HEK293 (cell line): ENCODE measurements around the gene SRBD1.

Experiments used
- CTCF ChIA-PET: fragments of 350-600 bp; formaldehyde crosslinking; extraction: SDS; loops from one replicate; lab custom pipeline; 2021; ENCODE audit warnings: antibody characterized with exemption; lab: Yijun Ruan, JAX
- POLR2A ChIA-PET: fragments of 300-600 bp; formaldehyde crosslinking; extraction: SDS; loops from one replicate; lab custom pipeline; 2020; ENCODE audit warnings: antibody characterized with exemption, inconsistent platforms; lab: Yijun Ruan, JAX
- H3K27ac ChIP-seq: fragments of 200-500 bp; sonication (Bioruptor generic); 2 replicates; pipeline ENCODE4 v1.5.1; 2014; ENCODE audit warnings: low read depth, low read length, control low read depth, inconsistent platforms; ENCODE audit errors: extremely low read depth
- H3K36me3 ChIP-seq, 2 experiments: fragments of 200-500 bp in 1 of 2; sonication (Bioruptor generic) in 1 of 2; 1 replicate in 1 of 2; 2 replicates in 1 of 2; pipeline ENCODE4 v1.5.1; 2014 to 2017; ENCODE audit warnings: inconsistent platforms in 2 of 2, low read length in 2 of 2; ENCODE audit not compliant: control insufficient read depth in 2 of 2, insufficient read depth in 1 of 2
- H3K4me1 ChIP-seq: fragments of 200-500 bp; sonication (Bioruptor generic); 2 replicates; pipeline ENCODE4 v1.5.1; 2014; ENCODE audit warnings: mild to moderate bottlenecking, low read length, inconsistent platforms; ENCODE audit not compliant: control insufficient read depth, insufficient read depth
- H3K4me3 ChIP-seq: 2 replicates; pipeline ENCODE4 v1.5.1; 2011; ENCODE audit warnings: low read depth, mild to moderate bottlenecking, control low read depth, low read length, moderate library complexity
- H3K9me3 ChIP-seq: fragments of 200-500 bp; sonication (Bioruptor generic); 2 replicates; pipeline ENCODE4 v1.5.1; 2014; ENCODE audit warnings: low read depth, low read length, inconsistent platforms; ENCODE audit not compliant: control insufficient read depth, insufficient read depth
- BCL6B ChIP-seq: fragments of 450-650 bp; formaldehyde crosslinking; IDR thresholded peaks from 2 replicates; pipeline ENCODE4 v1.5.1; 2017; ENCODE audit warnings: missing biosample characterization, missing genetic modification characterization
- HOXD13 ChIP-seq: sonication (generic); formaldehyde crosslinking; IDR thresholded peaks from 2 replicates; pipeline ENCODE4 v1.8.0; 2022; ENCODE audit warnings: missing genetic modification reagents, borderline replicate concordance
- OVOL3 ChIP-seq: fragments of 450-650 bp; formaldehyde crosslinking; IDR thresholded peaks from 2 replicates; pipeline ENCODE4 v1.5.1; 2016; ENCODE audit warnings: missing biosample characterization, missing genetic modification characterization
- PRDM1 ChIP-seq: fragments of 450-650 bp; formaldehyde crosslinking; IDR thresholded peaks from 2 replicates; pipeline ENCODE4; 2016; ENCODE audit warnings: missing biosample characterization, missing genetic modification characterization
- ZBTB20 ChIP-seq: fragments of 450-650 bp; formaldehyde crosslinking; IDR thresholded peaks from 2 replicates; pipeline ENCODE4 v1.5.1; 2016; ENCODE audit warnings: missing biosample characterization, missing genetic modification characterization
- ZBTB8A ChIP-seq: fragments of 450-650 bp; formaldehyde crosslinking; IDR thresholded peaks from 2 replicates; pipeline ENCODE4 v1.5.1; 2016; ENCODE audit warnings: missing biosample characterization, missing genetic modification characterization
- ZNF10 ChIP-seq: fragments of 450-650 bp; formaldehyde crosslinking; IDR thresholded peaks from 2 replicates; pipeline ENCODE4 v1.5.1; 2017; ENCODE audit warnings: missing biosample characterization, missing genetic modification characterization
- ZNF335 ChIP-seq: fragments of 450-650 bp; formaldehyde crosslinking; conservative IDR thresholded peaks from 2 replicates; pipeline ENCODE4 v1.5.1; 2016; ENCODE audit warnings: missing biosample characterization, missing genetic modification characterization
- ZNF362 ChIP-seq: fragments of 450-650 bp; formaldehyde crosslinking; IDR thresholded peaks from 2 replicates; pipeline ENCODE4 v1.5.1; 2016; ENCODE audit warnings: missing biosample characterization, missing genetic modification characterization
- ZNF510 ChIP-seq: fragments of 450-650 bp; formaldehyde crosslinking; IDR thresholded peaks from 2 replicates; pipeline ENCODE4 v1.5.1; 2018; ENCODE audit warnings: mild to moderate bottlenecking, missing genetic modification characterization, missing biosample characterization; ENCODE audit not compliant: insufficient replicate concordance
- ZNF561 ChIP-seq: fragments of 450-650 bp; IDR thresholded peaks from 2 replicates; pipeline ENCODE4 v1.5.1; 2018; ENCODE audit warnings: missing biosample characterization, missing genetic modification characterization, borderline replicate concordance
- ZNF580 ChIP-seq: fragments of 450-650 bp; formaldehyde crosslinking; IDR thresholded peaks from 2 replicates; pipeline ENCODE4 v1.5.1; 2016; ENCODE audit warnings: missing biosample characterization, missing genetic modification characterization
- ZNF623 ChIP-seq: fragments of 450-650 bp; formaldehyde crosslinking; IDR thresholded peaks from 2 replicates; pipeline ENCODE4 v1.5.1; 2016; ENCODE audit warnings: missing biosample characterization, missing genetic modification characterization
- ZNF654 ChIP-seq: fragments of 450-650 bp; formaldehyde crosslinking; IDR thresholded peaks from 2 replicates; pipeline ENCODE4 v1.5.1; 2016; ENCODE audit warnings: low read depth, missing biosample characterization, missing genetic modification characterization
- ZNF830 ChIP-seq: fragments of 450-650 bp; IDR thresholded peaks from 2 replicates; pipeline ENCODE4 v1.5.0; 2018; ENCODE audit warnings: missing biosample characterization, missing genetic modification characterization, low read depth, mild to moderate bottlenecking, moderate library complexity
- TF ChIP-seq, protein P1 (sequence below): fragments of 450-650 bp; formaldehyde crosslinking; IDR thresholded peaks from 2 replicates; pipeline ENCODE4 v1.5.1; 2017; ENCODE audit warnings: missing biosample characterization, missing genetic modification characterization

The SRBD1 gene

DNA sequence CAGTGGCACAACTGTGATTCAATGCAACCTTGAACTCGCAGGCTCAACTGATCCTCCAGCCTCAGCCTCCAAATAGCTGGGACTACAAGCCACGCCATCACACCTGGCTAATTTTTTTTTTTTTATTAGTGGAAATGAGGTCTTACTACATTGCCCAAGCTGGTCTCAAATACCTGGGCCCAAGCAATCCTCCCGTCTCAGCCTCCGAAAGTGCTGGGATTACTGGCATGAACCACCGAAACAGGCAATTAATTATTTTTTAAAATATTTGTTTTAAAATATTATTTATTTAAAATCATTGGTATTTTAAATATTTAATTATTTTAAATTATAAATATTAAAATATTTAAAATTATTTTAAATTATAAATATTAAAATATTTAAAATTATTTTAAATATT lies 24.5 kb downstream of the SRBD1 start:
- H3K9me3 ChIP-seq: no peaks in the 10 kb centered on the region
- no peak overlapping the region for H3K27ac ChIP-seq
- ChIA-PET POLR2A (no interaction called here), CTCF (interaction anchor here (0.7 to 4.8 kb wide), 7 partner anchors 9 to 60 kb away, joined by 3 to 27 read pairs (median 4); no protein-coding TSS in a partner anchor)
- H3K4me1 ChIP-seq: no peaks in the 10 kb centered on the region
- TF ChIP-seq BCL6B: no peak
- no peak overlapping the region for H3K4me3 ChIP-seq
- H3K36me3 ChIP-seq: peaks cover 0 to 4% of the 10 kb centered on the region in 2 experiments; a peak in 1 of 3 replicates

DNA sequence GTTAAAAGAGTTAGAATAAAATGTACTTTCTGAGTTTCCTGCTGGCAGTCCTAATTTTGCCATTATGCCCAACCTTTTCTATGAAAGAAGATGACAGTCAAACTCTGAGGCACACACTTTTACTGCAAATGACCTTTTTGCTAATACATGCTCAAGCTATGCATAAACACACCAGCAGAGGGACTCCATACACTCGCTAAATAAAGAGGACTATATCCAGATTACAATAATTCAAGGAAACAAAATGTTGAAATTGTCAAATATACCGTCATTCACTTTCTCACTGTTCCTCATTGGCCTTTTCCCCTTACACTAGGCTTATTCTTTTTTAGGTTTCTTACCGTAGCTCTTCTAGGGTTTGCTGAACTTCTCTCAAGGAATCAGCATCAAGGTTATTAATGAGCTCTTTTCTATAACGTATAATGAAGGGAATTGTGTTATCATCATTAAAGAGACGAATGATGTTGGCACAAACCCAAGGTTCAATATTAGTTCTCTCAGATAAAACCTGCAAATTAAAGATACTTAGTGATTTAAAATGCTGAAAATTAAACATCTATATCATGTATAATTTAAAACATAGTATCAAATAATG lies 25.7 kb downstream of the SRBD1 start:
- no peak overlapping the region for H3K27ac ChIP-seq
- CTCF ChIA-PET: interaction anchor here (0.6 to 4.8 kb wide), 21 partner anchors 8 to 1017 kb away, joined by 3 to 27 read pairs (median 3); no protein-coding TSS in a partner anchor
- POLR2A ChIA-PET: no interaction called here

GRCh38 chr2:45583977-45584376 lies 27.1 kb downstream of the SRBD1 start:
- no peak overlapping the region for H3K4me3 ChIP-seq
- H3K4me1 ChIP-seq: no peaks in the 10 kb centered on the region
- CTCF ChIA-PET: interaction anchor here (0.7 to 4.8 kb wide), 6 partner anchors 13 to 494 kb away, joined by 3 to 27 read pairs (median 4); no protein-coding TSS in a partner anchor
- H3K27ac ChIP-seq: no peak overlapping the region
- POLR2A ChIA-PET: no interaction called here
- no peaks in the 10 kb centered on the region for H3K9me3 ChIP-seq
- H3K36me3 ChIP-seq: peaks cover 0 to 7% of the 10 kb centered on the region in 2 experiments; a peak in 2 of 3 replicates
- TF ChIP-seq BCL6B: no peak
- no peak for TF ChIP-seq ZNF10 (tag by site-specific recombination)
- no peak for TF ChIP-seq ZBTB8A (tag by site-specific recombination)
- no peak for TF ChIP-seq ZNF335 (tag by site-specific recombination)
- TF ChIP-seq, protein P1, sequence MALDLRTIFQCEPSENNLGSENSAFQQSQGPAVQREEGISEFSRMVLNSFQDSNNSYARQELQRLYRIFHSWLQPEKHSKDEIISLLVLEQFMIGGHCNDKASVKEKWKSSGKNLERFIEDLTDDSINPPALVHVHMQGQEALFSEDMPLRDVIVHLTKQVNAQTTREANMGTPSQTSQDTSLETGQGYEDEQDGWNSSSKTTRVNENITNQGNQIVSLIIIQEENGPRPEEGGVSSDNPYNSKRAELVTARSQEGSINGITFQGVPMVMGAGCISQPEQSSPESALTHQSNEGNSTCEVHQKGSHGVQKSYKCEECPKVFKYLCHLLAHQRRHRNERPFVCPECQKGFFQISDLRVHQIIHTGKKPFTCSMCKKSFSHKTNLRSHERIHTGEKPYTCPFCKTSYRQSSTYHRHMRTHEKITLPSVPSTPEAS: no peak
- no peak for TF ChIP-seq ZNF510
- no peak for TF ChIP-seq OVOL3 (tag by site-specific recombination)
- no peak for TF ChIP-seq ZNF362 (tag by site-specific recombination)
- TF ChIP-seq HOXD13 (CRISPR knock-in tag): no peak
- TF ChIP-seq ZNF623: no peak
- TF ChIP-seq ZNF830: no peak
- no peak for TF ChIP-seq ZBTB20 (tag by site-specific recombination)
- no peak for TF ChIP-seq ZNF580 (tag by site-specific recombination)
- no peak for TF ChIP-seq ZNF561 (tag by site-specific recombination)

More for the DNA sequence above, 25.7 kb downstream of the SRBD1 start:
- Histone ChIP-seq H3K4me3 (no peak overlapping the region), H3K36me3 (peaks cover 0 to 7% of the 10 kb centered on the region in 2 experiments; a peak in 2 of 3 replicates), H3K4me1 (no peaks in the 10 kb centered on the region), H3K9me3 (no peaks in the 10 kb centered on the region)
- TF ChIP-seq ZNF654: peak; percentile 33
- 0 out of 2 replicates have a peak, but pooled peaks have one; percentile 5 for TF ChIP-seq PRDM1 (tag by site-specific recombination)
- no peak for TF ChIP-seq BCL6B
- TF ChIP-seq, protein P1: 0 out of 2 replicates have a peak, but pooled peaks have one; percentile 36
